GDM1 (cell line): ENCODE measurements around the gene TGM1.
A peak's percentile ranks its signal among the peaks of the same experiment; 100 is the strongest.
"Not testable (repeated sequence)": the region's sequence is repeated elsewhere in the genome, so short reads cannot be mapped to it uniquely, and the experiment has no call there.

Experiments
- DNase-seq: peaks from one replicate; lab custom pipeline; 2025; lab: John Stamatoyannopoulos, UW

TGM1 gene

DNA sequence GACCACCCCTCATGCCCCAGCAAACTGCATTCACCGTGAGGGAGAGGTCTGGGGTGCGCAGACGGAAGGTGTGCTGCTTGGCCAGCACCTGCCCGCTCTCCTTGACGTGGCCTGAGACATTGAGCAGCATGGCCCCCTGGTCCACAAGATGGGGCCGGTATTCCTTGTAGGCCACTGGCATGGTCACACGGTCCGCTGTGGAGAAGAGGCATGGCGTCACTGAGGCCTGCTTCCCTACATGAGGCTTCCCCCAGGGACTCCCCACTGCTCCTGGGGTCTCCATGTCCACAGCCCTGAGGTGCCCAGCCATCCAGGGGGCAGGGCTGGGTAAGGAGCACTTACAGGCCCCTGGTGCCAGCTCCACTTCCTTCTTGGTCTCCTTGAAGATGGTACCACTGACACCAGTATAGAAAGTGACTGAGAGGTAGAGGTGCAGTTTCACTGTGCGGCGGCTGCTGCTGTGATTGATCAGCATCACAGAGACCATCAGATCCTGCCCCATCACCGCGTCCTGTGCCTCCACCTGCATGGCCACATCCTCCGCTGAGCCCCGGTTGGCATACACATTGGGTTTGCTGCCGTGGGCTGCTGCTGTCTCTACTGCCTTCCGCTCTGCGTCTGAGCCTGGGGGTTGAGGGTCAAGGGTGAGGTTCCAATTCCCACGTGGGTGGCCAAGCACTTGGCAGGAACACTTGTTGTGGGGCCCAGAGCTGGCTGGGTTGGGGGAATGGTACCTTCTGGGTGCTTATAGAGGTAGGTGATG lies 8.2 kb downstream of the TGM1 start:
- DNase-seq = no peak

DNA sequence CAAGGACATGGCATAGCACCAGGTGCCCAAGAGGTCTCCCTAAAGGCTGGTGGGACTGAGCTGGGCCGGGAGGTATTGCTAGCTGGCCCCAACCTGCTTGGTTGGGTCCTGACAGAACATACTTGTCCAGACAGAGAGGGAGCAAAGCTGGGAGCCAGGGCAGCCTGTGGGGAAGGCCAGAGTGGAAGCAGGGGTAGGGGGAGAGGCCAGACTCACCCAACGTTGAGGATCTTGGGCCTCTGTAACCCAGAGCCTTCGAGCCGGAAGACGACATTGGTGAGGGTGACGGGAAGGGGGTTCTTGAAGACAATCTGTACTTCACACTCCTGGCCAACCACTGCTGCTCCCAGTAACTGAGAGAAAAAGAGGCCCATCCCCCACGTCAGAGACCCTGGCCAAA lies 9.0 kb downstream of the TGM1 start:
- DNase-seq = no peak

DNA sequence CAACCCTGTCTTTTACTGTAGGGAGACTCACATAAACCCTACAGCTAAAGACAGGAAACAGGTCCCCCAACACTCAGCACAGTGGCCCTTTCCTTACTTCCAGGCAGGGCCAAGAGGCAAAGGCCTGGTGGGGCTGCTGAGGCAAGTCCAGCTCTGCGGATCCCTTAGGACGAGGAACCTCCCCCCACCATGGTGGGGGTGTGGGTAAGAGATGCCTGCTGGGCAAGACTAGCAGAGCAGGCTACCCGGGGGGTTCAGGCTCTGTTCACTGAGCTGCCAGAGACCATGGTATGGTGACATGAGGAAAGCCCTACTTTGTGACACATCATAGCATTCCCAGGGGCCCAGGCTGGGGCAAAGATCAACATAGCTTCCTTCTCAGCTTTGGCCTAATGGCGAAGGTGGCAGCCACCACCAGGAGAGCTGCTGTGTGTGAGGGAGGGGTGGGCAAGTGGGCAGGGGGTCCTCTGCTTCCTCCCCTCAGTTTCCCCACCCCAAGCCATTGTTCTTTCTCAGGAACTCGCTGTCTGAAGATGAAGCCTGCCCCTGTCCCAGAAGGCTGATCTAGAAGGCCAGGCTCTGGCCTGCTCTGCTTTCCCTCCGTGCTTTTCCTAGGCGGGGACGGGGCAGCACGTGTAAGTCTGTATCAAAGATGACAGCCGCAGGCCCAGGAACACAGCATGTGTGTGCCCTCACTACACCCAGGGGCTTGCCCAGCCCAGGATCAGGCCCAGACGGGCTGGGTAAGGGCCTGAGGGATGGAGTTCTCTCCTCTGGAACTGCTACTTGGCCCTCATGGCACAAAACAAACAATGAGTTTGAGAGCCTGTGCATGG lies 10.5 kb downstream of the TGM1 start:
- no peak for DNase-seq

DNA sequence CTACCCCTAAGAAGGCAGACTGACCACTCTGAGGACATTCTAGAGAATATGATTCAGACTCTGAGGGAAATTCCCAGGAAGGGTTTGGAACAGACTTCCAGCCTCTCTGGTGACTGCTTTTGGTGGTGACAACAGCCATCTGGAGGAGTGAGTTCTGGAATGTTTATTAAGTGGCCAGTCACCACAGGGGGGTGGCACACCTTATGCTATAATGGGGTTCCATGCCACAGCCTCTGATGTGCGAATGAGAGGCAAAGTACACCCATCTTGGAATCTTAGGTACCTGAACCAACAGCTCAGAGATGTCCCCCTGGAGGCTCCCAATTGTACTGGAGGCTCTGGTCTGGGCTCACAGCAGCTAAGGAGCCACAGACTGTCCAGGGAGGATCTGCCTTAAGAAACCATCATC lies 11.1 kb downstream of the TGM1 start:
- no peak for DNase-seq

DNA sequence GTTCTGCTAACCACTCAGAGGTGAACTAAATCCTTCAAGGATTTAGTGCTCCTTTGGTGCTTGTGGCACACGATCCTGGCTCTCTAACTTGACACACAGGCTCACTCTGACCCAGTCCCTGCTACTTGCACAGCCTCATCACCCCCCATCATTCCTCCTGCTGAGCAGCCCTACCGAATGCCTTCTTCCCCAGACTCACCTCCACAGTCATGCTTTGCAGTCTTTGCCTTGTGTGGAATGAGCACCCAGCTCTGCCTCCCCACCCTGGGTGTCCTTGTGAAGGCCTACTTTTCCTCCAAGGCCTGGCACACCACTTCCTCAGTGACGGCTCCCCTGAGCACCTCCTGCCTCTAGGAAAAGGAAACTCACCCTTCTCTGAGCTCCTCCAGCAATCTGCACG lies 12.6 kb downstream of the TGM1 start:
- DNase-seq = no peak

DNA sequence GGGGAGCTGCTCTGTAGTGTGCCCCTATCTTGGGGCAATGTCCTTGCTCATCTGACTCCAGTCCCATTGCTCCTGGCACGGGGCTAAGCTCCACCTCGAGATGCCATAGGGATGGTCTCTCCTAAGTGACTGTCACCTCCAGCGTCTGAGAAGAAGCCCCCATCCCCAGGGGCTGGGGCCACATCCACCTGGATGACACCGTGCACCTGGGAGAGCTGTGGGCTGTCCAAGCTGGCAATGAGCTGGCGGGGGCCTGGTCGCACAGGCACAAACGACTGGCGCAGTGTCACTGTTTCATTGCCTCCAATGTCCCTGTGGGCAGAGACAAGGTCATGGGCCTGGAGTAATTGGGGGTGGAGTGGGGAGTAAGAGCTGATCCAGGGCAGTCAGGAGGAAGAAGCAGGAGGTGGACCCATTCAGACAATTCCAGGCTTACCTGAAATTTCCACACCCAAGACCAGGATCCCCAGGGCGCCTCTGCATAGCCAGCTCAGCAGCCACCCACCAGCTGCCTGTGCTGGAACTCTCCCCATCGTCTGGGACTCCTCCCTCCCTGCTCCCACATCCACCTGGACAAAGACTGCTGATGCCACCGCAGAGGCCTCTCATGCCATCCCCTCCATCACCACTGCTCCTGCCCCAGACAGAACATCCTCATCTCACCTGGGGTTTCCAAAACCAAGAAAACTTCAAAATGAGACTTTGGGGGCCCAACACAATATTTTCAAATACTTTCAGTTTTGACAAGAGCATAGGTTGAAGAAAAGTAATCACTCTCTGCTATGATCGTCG lies 13.6 kb downstream of the TGM1 start:
- DNase-seq = no peak

DNA sequence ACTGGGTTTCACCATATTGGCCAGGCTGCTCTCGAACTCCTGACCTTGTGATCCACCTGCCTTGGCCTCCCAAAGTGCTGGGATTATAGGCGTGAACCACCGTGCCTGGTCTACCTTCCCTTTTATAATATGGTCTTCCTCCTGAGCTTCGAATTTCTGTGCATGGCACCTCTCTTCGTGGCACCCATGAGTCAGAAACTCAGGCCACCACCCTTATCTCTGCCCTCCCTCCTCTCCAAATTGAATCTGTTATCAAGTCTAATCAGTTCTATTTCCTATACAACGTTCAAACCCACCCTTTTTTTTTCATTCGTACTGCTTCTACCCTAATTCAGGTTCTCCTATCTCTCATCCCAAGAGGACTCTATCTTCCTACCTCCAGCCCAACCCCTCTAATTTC lies 15.6 kb downstream of the TGM1 start:
- no peak for DNase-seq

DNA sequence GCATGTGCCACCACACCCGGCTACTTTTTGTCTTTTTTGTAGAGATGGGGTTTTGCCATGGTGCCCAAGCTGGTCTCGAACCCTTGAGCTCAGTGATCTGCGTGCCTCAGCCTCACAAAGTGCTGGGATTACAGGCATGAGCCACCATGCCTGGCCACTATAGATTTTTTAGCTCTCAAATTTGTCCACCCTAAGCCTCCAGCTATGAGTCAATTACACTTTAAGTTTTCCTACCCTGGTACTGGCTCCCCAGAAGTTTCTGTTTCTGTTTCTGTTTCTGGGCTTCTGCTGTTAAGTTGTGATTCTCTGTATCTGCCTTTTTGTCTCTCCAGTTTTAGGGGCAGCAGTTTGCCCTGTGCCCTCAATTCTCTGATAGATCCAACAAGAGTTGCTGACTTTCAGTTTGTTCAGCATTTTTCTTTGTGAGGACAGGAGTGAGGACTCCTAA lies 16.2 kb downstream of the TGM1 start:
- DNase-seq = no peak

DNA sequence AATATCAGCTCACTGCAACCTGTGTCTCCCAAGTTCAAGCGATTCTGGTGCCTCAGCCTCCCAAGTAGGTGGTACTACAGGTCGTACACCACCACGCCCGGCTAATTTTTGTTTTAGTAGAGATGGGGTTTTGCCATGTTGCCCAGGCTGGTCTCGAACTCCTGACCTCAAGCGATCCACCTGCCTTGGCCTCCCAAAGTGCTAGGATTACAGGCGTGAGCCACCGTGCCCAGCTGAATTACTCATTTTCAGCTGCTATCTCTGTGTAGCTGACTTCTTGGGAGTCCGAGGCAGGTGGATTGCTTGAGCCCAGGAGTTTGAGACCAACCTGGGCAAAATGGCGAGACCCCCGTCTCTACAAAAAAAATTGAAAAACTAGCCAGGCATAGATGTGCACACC lies 17.6 kb downstream of the TGM1 start:
- DNase-seq = not testable (repeated sequence)

DNA sequence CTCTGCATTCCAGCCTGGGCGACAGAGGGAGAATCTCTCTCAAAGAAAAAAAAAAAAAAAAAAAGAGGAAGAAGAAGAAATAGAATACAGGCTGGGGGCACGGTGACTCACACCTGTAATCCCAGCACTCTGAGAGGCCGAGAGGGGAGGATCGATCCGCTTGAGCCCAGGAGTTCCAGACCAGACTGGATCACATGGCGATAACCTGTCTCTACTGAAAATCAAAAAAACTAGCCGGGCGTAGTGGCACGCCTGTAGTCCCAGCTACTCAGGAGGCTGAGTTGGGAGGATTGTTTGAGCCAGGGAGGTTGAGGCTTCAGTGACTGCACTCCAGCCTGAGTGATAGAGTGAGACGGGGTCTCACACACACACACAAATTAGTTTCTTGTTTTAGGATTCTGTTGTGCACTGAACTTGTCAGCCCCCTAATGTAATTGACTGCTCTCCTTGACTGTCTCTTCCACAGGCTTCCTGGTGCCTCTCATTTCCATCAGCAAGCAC lies 19.6 kb downstream of the TGM1 start:
- peak; percentile 44 for DNase-seq

DNA sequence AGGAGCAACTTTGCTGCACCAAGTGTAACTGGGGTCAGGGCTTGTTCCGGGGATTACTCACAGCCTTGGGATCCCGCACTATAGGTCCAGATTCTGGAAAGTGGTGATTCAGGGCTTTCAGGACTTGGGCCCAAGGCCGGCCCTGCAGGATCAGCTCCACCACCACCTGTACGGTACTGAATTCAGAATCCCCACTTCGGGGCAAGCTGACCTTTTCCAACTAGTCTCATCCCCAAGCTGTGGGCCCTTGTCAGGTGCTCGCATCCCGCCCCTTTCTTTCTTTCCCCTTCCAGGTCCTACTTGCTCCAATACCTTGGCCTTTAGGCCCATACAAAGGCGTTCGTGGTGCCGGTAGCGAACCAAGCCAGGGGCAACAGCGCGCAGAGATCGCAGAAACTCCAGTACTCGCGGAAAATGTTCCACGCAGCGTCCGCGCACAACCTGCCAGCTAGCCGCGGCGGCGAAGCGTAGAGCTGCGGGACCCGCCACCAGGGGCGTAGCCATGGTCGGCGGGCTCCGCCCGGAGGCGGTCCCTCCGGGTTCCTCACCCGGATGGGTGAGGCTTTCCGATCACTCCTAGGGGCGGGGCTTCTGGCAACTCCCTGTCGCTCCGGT lies 21.0 kb downstream of the TGM1 start:
- DNase-seq = peak; percentile 92

DNA sequence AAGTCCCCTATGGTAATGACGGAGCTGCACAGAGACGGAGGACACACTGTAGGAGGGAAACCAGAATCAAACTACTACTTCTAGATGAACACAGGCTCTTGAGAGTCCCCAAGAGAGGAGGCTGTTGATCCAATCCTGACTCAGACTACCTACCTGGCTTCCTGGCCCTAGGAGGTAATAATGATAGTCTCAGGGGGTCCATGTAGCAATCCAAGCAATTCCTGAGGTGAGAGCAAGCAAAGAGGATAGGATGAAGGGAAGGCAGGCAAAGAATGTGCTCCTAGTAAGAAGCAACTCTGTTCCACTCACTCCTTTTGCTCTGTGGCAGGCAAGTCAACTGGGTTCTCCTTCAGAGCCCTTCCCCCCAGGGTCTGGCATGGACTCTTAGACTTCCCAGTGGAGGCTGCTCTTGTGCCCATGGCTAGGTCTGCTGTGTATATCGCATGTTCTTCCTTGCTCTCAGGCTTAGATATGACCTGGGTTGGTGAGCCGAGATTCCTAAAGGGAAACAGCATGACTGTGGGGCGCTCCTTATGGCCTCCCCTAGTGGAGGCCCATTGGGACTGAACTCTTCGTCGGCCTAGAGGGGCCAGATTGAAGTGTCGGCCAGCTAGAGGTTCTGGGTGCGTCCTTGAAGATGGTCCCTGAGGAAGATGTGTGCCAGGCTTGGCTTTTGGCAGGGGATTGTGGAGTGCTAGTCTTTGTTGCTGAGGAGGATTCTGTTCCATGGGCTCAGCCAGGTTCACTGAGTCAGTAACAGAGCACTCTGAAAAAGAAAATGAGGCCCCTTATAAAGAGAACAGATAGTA lies 22.7 kb downstream of the TGM1 start:
- no peak for DNase-seq

DNA sequence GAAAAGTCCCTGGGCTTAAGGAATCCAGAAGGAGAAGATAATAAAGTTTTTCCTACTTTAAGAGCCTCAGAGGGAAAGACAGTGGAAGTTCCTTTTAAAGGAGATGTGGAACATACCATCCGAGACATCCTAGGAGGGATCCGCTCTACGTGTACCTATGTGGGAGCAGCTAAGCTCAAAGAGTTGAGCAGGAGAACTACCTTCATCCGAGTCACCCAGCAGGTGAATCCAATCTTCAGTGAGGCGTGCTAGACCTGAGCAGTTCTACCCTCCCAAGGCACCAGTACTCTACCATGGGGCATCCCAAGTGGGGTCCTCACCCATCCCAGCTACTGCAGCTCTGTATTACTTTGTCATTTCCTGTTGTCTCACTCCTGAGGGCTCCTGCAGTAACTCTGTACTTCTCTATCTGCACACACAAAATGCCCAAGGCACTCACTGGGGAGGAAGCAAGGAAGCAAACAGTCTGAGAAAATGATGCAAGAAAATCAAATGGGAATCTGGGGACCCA lies 24.4 kb downstream of the TGM1 start:
- no peak for DNase-seq

DNA sequence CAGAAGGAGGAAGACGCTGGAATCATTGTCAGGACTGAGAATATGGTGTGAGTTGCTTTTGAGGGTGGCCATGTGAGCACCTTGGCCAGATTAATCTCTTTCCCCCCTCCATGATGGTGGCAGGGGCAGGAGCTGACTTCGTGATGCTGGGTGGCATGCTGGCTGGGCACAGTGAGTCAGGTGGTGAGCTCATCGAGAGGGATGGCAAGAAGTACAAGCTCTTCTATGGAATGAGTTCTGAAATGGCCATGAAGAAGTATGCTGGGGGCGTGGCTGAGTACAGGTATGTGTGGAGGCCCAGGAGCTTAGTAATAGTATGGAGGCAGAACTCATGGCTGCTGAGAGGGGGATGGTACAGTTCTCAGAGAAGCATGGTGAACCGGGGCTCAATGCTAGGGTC lies 24.9 kb downstream of the TGM1 start:
- DNase-seq = no peak

DNA sequence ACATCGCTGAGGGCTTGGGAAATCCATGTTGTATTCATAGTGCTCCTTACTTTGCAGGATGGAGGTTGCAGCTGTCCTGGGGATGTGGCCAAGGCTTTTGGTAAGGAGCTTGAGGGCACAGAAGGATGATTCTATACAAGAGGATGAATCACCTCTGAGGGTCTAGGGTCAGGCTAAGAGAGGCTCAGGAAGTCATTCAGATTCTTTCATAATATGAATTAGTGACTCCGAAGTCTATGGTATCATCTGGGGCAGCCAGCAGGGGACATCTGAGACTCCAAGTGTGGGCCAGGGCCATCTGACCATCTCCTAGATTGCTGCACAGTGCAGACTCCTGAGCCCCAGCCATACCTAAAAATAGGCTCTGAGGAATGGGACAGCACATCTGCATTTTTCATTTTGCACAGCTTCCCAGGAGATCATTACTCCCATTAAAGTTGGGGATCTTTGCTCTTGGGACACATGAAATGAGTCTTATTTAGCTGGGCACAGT lies 25.5 kb downstream of the TGM1 start:
- no peak for DNase-seq

DNA sequence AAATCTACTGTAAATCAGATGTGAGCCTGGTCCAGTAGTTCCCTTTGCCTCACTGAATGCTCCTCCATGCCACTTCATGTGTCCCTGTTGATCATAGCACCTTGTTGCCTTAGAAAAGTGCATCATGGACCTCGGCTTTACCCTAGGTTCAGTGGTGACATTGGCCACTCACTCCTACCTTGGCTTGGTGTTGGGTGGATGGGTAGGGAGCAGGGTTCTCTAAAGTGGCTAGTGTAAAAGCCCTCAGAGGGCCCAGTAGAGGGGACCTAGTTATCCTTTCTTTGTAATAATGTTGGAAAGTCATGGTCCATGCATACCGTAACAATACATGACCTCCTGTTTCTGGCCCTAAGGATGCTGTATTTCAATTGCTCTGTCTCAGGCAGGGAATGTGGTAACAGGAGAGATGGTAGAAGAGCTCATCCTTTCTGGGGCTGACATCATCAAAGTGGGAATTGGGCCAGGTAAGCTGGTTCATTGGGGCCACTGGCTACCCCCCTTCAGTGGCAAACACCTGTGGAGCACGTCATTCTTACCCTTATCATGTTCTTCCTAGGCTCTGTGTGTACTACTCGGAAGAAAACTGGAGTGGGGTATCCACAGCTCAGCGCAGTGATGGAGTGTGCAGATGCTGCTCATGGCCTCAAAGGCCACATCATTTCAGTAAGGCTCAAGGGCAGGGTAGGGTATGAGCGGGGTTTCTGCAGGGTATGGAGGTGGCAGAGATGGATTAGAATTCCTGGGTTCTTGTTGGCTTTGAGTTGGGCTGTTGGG lies 26.1 kb downstream of the TGM1 start:
- DNase-seq = no peak

DNA sequence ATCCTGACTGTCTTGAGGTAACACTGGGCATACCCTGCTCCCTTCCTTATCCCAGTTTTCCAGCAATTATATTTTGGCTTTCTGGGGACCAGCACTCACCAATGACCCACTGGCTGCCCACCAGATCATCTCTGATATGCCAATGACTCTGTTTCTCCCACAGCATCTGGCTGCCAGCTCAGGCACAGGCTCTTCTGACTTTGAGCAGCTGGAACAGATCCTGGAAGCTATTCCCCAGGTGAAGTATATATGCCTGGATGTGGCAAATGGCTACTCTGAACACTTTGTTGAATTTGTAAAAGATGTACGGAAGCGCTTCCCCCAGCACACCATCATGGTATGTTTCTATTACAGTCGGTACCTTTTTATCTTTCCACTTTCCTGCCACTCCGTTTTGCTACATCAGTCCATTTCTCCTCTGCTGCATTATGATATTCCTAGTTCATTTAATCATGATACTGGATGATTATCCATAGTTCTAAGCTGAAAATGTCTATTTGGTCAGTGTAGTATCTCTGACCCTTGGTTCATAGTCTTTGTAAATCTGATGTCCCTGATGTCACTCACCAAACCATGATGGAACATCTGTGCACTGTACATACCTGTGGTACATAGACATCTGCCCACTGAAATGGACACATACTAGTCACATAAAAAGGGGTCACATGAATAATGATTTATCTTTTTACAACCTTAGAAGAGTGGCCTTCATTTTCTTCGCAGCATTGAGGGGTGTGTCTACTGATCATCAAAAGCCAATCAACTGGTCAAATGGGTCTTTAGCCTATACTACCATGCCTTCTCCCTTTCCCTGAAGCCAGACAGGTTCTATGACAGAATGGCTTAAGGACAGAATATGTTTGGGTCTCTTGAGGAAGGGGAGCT lies 26.9 kb downstream of the TGM1 start:
- DNase-seq = no peak

DNA sequence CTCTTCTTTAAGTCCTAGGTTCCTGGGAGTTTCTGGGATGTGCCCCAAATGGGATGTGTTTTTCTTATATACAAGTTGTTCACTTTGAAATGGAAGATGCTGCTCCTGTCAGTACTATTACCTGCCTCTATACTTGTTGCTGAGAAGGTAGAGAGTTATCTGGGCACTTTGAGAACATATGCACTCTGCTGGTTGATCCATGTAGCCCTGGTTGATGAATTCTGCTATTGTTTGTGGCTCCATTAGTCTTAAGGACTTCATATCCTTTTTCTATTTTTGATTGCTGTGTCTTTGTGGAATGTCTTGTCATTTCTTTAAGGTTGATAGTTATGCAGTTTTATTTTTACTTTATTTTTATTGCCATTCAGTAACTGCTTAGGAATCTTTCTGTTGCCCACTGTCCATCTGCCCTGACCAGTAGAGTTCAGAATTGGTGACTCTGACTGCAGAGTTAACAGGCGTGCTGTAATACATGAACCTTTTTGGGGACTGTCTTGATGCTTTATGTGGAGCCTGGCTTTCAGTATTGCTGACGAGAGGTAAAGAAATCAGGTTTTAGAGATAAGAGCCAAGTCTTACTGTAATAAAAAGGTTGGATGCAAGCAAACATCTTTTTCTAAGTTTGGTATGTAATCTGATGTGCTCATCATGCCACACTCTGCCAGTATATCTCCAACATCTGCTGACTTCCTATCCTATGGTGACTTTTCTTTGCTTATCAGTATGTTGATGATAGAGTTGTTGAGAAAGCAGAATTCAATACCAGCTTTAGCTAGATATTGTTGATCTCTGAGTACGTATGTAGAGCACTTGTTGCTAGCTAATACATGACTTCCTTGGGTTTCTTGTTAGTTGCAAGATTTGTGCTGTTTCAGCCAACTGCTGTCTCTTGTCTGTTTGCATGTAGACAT lies 28.6 kb downstream of the TGM1 start:
- DNase-seq = no peak
